Mesenchymal stem cell (in vitro differentiated cells and primary cell): ENCODE data around the gene ZFP36L1.
"Not testable (repeated sequence)": the region's sequence is repeated elsewhere in the genome, so short reads cannot be mapped to it uniquely, and the experiment has no call there.

Source experiments
- DNase-seq: peaks from one replicate; pipeline ENCODE4 v3.0.0-alpha.2; 2013
- H2AFZ ChIP-seq: one replicate; pipeline ENCODE4 v1.6.1; 2013; ENCODE audit warnings: low read depth, mild to moderate bottlenecking, control low read depth, inconsistent platforms, low read length, moderate library complexity
- H2AK5ac ChIP-seq: 2 replicates; pipeline ENCODE4 v1.6.1; 2013; ENCODE audit warnings: low read length, moderate library complexity, mild to moderate bottlenecking, inconsistent platforms; ENCODE audit not compliant: severe bottlenecking
- H2BK120ac ChIP-seq: one replicate; pipeline ENCODE4 v1.6.1; 2013; ENCODE audit warnings: low read depth, mild to moderate bottlenecking, inconsistent platforms, low read length, moderate library complexity
- H2BK12ac ChIP-seq, 2 experiments: one replicate each; pipeline ENCODE4 v1.6.1; 2013; ENCODE audit warnings: inconsistent platforms in 2 of 2, low read length in 2 of 2, mild to moderate bottlenecking in 2 of 2, moderate library complexity in 2 of 2, control low read depth in 1 of 2
- H2BK15ac ChIP-seq: one replicate; pipeline ENCODE4 v1.6.1; 2013; ENCODE audit warnings: mild to moderate bottlenecking, low read depth, inconsistent platforms; ENCODE audit not compliant: poor library complexity, severe bottlenecking
- H2BK5ac ChIP-seq: 2 replicates; pipeline ENCODE4 v1.6.1; 2013; ENCODE audit warnings: low read depth, mild to moderate bottlenecking, low read length, control low read depth, inconsistent platforms; ENCODE audit not compliant: poor library complexity, severe bottlenecking
- H3K14ac ChIP-seq, 2 experiments: one replicate each; pipeline ENCODE4 v1.6.1; 2013; ENCODE audit warnings: inconsistent platforms in 2 of 2, low read length in 2 of 2, control low read depth in 1 of 2, mild to moderate bottlenecking in 1 of 2, moderate library complexity in 1 of 2
- H3K18ac ChIP-seq, 2 experiments: one replicate each; pipeline ENCODE4 v1.6.1; 2013; ENCODE audit warnings: inconsistent platforms in 2 of 2, low read length in 2 of 2, control low read depth in 1 of 2, low read depth in 1 of 2, mild to moderate bottlenecking in 1 of 2
- H3K23ac ChIP-seq, 2 experiments: one replicate each; pipeline ENCODE4 v1.6.1; 2013; ENCODE audit warnings: inconsistent platforms in 2 of 2, low read length in 2 of 2, mild to moderate bottlenecking in 2 of 2, moderate library complexity in 2 of 2, control low read depth in 1 of 2
- H3K27ac ChIP-seq: 2 replicates; pipeline ENCODE4 v1.5.1; 2013; ENCODE audit warnings: mild to moderate bottlenecking, moderate library complexity, low read length, control low read depth, inconsistent platforms; ENCODE audit not compliant: poor library complexity, severe bottlenecking
- H3K27me3 ChIP-seq, 2 experiments: 2 replicates each; pipeline versions ENCODE4 v1.6.1 to v1.7.0; 2013; ENCODE audit warnings: low read length in 2 of 2, mild to moderate bottlenecking in 2 of 2, moderate library complexity in 2 of 2, control low read depth in 1 of 2, inconsistent platforms in 1 of 2; ENCODE audit not compliant: control insufficient read depth in 1 of 2, insufficient read depth in 1 of 2
- H3K36me3 ChIP-seq, 2 experiments: 2 replicates each; pipeline versions ENCODE4 v1.6.1 to v1.7.0; 2013; ENCODE audit warnings: low read length in 2 of 2, control low read depth in 1 of 2, inconsistent platforms in 1 of 2, low read depth in 1 of 2, mild to moderate bottlenecking in 1 of 2; ENCODE audit not compliant: insufficient read depth in 2 of 2, control insufficient read depth in 1 of 2
- H3K4ac ChIP-seq, 2 experiments: one replicate each; pipeline ENCODE4 v1.6.1; 2013; ENCODE audit warnings: inconsistent platforms in 2 of 2, low read length in 2 of 2, mild to moderate bottlenecking in 2 of 2, moderate library complexity in 2 of 2, control low read depth in 1 of 2, low read depth in 1 of 2
- H3K4me1 ChIP-seq: 2 replicates; pipeline ENCODE4 v1.6.1; 2013; ENCODE audit warnings: low read depth, low read length, control low read depth; ENCODE audit not compliant: control insufficient read depth, insufficient read depth
- H3K4me2 ChIP-seq: 2 replicates; pipeline ENCODE4 v1.6.1; 2013; ENCODE audit warnings: low read length, mild to moderate bottlenecking, inconsistent platforms; ENCODE audit not compliant: poor library complexity, severe bottlenecking
- H3K4me3 ChIP-seq, 2 experiments: 2 replicates each; pipeline versions ENCODE4 v1.5.1 to v1.7.0; 2013; ENCODE audit warnings: low read length in 2 of 2, mild to moderate bottlenecking in 2 of 2, control low read depth in 1 of 2, low read depth in 1 of 2; ENCODE audit not compliant: insufficient read depth in 1 of 2
- H3K79me1 ChIP-seq: replicated peaks from 2 replicates; pipeline ENCODE4 v1.6.1; 2013; ENCODE audit warnings: mild to moderate bottlenecking, control low read depth, low read length, inconsistent platforms; ENCODE audit not compliant: poor library complexity, severe bottlenecking
- H3K9ac ChIP-seq: 2 replicates; pipeline ENCODE4 v1.7.0; 2013; ENCODE audit warnings: mild to moderate bottlenecking, low read length, moderate library complexity
- H3K9me3 ChIP-seq: 2 replicates; pipeline ENCODE4 v1.7.0; 2013; ENCODE audit warnings: mild to moderate bottlenecking, low read length; ENCODE audit not compliant: control insufficient read depth
- H4K8ac ChIP-seq: one replicate; pipeline ENCODE4 v1.6.1; 2013; ENCODE audit warnings: inconsistent platforms, mild to moderate bottlenecking, low read length, moderate library complexity
- H4K91ac ChIP-seq: one replicate; pipeline ENCODE4 v1.6.1; 2013; ENCODE audit warnings: mild to moderate bottlenecking, low read length, inconsistent platforms
- WGBS: methylation state at CpG from one replicate; pipeline ENCODE4 v1.1.7; 2013; ENCODE audit warnings: mixed read lengths; 5-methylcytosine and 5-hydroxymethylcytosine counted together

The ZFP36L1 gene

DNA sequence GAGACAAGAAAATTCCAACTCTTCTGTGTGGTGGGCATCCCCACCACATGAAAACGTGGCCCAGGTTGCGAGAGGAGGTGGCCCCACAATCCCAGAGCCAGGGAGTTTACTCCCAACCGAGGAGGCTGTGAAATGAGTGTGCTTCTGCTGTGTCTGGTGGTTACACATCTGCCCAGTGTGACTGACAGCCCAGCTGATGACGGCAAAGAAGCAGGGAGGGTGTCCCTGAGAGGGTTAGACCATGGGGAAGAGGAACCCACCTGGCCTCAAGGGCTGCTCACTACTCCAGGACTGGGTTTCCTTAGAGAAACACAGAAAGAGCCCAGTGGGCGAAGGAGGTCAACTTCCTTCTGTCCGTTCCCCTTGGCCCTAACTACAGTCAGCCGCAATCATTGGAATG lies 24.6 kb downstream of the ZFP36L1 start:
- H3K4me2 ChIP-seq, result no peak overlapping the region
- H2BK120ac ChIP-seq, result peak overlapping the region; percentile 21
- H3K4ac ChIP-seq, result peak overlapping the region in 1 of 2 experiments; percentile 38
- no peaks in the 10 kb centered on the region for H3K36me3 ChIP-seq
- H3K14ac ChIP-seq, result no peak overlapping the region
- peak overlapping the region in 1 of 2 experiments; percentile 5 for H2BK12ac ChIP-seq
- no peak overlapping the region for H4K8ac ChIP-seq
- H3K79me1 ChIP-seq, result no peaks in the 10 kb centered on the region
- no peak overlapping the region for H2BK5ac ChIP-seq
- peaks cover 0 to 5% of the 10 kb centered on the region in 2 experiments for H3K27me3 ChIP-seq
- H2BK15ac ChIP-seq, result no peak overlapping the region
- peak overlapping the region; percentile 58 for H4K91ac ChIP-seq
- H2AK5ac ChIP-seq, result no peak overlapping the region
- H2AFZ ChIP-seq, result no peak overlapping the region
- no peak for DNase-seq
- peaks cover 3% of the 10 kb centered on the region for H3K4me1 ChIP-seq
- 96% methylated on average over 7 of the region's 7 CpGs for WGBS
- H3K9me3 ChIP-seq, result no peaks in the 10 kb centered on the region
- no peak overlapping the region for H3K4me3 ChIP-seq
- H3K27ac ChIP-seq, result no peak overlapping the region
- H3K9ac ChIP-seq, result no peak overlapping the region
- H3K18ac ChIP-seq, result no peak overlapping the region
- H3K23ac ChIP-seq, result no peak overlapping the region

DNA sequence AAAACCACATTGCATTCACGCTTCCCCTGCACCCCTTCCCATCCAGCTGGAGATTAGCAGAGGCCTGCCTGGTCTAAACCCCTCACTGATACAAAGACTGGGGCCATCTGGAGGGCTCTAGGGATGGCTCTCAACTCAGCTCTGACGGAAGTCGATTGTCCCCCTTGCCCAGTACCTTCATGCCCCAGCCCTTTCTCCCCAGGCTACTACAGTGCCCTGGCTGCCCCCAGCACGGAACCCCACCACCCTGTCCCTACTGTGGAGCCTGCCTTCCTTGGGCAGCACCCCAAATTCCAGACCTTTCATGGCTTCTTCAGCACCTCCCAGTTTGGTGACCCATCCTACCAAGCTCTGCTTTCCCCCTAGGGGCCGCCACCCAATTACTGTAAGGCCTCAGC lies 25.6 kb downstream of the ZFP36L1 start:
- Histone ChIP-seq H2BK5ac (no peak overlapping the region), H3K4me3 (no peak overlapping the region), H2BK120ac (no peak overlapping the region), H2AK5ac (no peak overlapping the region), H4K91ac (peak overlapping the region; percentile 31), H3K79me1 (no peaks in the 10 kb centered on the region), H3K18ac (no peak overlapping the region), H3K14ac (no peak overlapping the region), H3K9ac (no peak overlapping the region), H3K23ac (no peak overlapping the region), H3K4me1 (peaks cover 10% of the 10 kb centered on the region), H3K4ac (no peak overlapping the region), H2AFZ (no peak overlapping the region), H2BK12ac (no peak overlapping the region), H3K9me3 (no peaks in the 10 kb centered on the region), H4K8ac (no peak overlapping the region), H3K4me2 (no peak overlapping the region), H3K27ac (no peak overlapping the region), H3K27me3 (peaks cover 0 to 5% of the 10 kb centered on the region in 2 experiments), H2BK15ac (no peak overlapping the region), H3K36me3 (no peaks in the 10 kb centered on the region)
- DNase-seq, result no peak
- WGBS, result 92% methylated on average over 5 of the region's 5 CpGs

DNA sequence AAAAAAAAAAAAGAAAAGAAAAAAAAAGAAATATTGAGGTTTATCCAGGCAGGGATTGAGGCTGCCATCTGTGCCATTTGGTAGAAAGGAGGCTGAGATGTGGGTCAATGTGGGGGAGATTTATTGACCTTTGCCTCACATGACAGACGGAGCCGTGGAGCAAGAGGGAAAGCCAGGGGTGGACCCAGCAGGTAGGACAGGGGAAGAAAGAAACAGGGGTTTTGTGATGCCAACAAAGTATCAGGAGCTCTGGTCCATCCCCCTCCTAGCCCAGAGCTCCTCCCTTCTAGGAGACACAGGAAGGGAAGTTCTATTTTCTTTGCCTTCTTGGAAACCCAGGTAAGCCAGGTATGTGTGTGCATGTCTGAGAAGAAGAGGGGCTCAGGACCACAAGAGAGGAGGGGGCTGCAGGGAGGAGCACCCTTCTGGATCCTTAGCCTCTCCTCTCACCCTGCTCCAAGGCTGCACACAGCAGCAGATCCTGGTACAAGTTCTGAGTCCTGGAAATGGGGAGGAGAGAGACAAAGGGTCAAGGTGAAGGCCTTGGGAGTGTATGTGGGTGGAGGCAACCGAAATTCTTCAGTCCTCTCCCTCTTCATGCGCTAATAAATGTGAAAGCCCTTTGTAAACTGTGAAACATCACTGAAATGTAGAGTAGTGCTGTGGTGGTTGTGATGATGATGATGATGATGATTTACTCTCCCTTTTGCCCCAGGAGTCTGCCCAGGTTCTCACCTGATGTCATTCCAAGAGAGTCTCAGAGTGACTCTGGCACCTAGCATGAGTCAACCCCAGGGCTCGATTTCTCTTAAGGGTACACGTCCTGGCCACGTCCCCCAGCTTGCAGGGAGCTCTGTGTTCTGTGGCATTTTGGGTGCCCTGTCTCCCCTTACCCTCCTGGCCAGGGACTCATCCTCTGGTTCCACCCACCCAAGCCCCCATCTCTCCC lies 26.3 kb downstream of the ZFP36L1 start:
- no peak overlapping the region for H3K4me2 ChIP-seq
- WGBS, result 80% methylated on average over 6 of the region's 7 CpGs

GRCh38 chr14:68763843-68764242 lies 29.0 kb downstream of the ZFP36L1 start:
- Histone ChIP-seq H3K4ac (peak overlapping the region in 1 of 2 experiments; percentile 54), H3K9ac (peak overlapping the region; percentile 55), H2BK12ac (peak overlapping the region; percentile 21 to 41)
- H4K91ac ChIP-seq, H2BK5ac ChIP-seq, H3K4me3 ChIP-seq, H3K36me3 ChIP-seq, H3K9me3 ChIP-seq, H3K14ac ChIP-seq, H2BK15ac ChIP-seq, DNase-seq, H3K23ac ChIP-seq, H3K18ac ChIP-seq, H4K8ac ChIP-seq, H3K27me3 ChIP-seq, H3K79me1 ChIP-seq, H2BK120ac ChIP-seq, H2AFZ ChIP-seq, H3K4me1 ChIP-seq, H2AK5ac ChIP-seq, H3K4me2 ChIP-seq, H3K27ac ChIP-seq: not testable (repeated sequence)
- WGBS, result over 99% methylated on average over 4 of the region's 4 CpGs

More for the DNA sequence above, 26.3 kb downstream of the ZFP36L1 start:
- H3K79me1 ChIP-seq, result no peaks in the 10 kb centered on the region
- no peak overlapping the region for H3K9ac ChIP-seq
- peaks cover 0 to 5% of the 10 kb centered on the region in 2 experiments for H3K27me3 ChIP-seq
- no peak overlapping the region for H3K4ac ChIP-seq
- no peak overlapping the region for H2BK12ac ChIP-seq
- H3K36me3 ChIP-seq, result no peaks in the 10 kb centered on the region
- no peak for DNase-seq
- no peak overlapping the region for H3K4me3 ChIP-seq
- peaks cover 8% of the 10 kb centered on the region for H3K4me1 ChIP-seq
- H3K27ac ChIP-seq, result no peak overlapping the region
- no peaks in the 10 kb centered on the region for H3K9me3 ChIP-seq
- no peak overlapping the region for H4K8ac ChIP-seq
- no peak overlapping the region for H3K23ac ChIP-seq
- no peak overlapping the region for H2AK5ac ChIP-seq
- no peak overlapping the region for H2BK120ac ChIP-seq
- H2BK15ac ChIP-seq, result no peak overlapping the region
- H3K18ac ChIP-seq, result no peak overlapping the region
- H3K14ac ChIP-seq, result no peak overlapping the region
- H2AFZ ChIP-seq, result no peak overlapping the region
- H2BK5ac ChIP-seq, result no peak overlapping the region
- no peak overlapping the region for H4K91ac ChIP-seq
